Gastroesophageal sphincter (tissue), 4 donors: ENCODE data around the gene EIF1AX. TPM values are rescaled to one million over a fixed set of nuclear protein-coding genes. Genes with fewer than 3 reads are reported as not detected.
"Not testable (repeated sequence)": the region's sequence is repeated elsewhere in the genome, so short reads cannot be mapped to it uniquely, and the experiment has no call there.

Experiments used
- ATAC-seq: fragments of 150-250 bp; one replicate; pipeline ENCODE4 v1.9.1; 2016; ENCODE audit warnings: mild to moderate bottlenecking, moderate library complexity
- H3K27ac ChIP-seq, 4 donors: fragments of 200-600 bp; sonication (generic) in 3 of 4; 1 replicate in 3 of 4; 2 replicates in 1 of 4; pipeline ENCODE4 v1.5.1; 2016 to 2019
- H3K27me3 ChIP-seq: fragments of 200-600 bp; sonication (generic); one replicate; pipeline ENCODE4 v1.5.1; 2019
- H3K36me3 ChIP-seq, 2 donors: fragments of 200-600 bp; sonication (generic); one replicate each; pipeline ENCODE4 v1.5.1; 2019; ENCODE audit warnings: control low read depth in 1 of 2
- H3K4me1 ChIP-seq, 3 donors: fragments of 200-600 bp; sonication (generic); 1 replicate in 2 of 3; 2 replicates in 1 of 3; pipeline ENCODE4 v1.5.1; 2016 to 2019; ENCODE audit warnings: control low read depth in 2 of 3
- H3K4me3 ChIP-seq, 2 donors: fragments of 200-600 bp; sonication (generic); one replicate each; pipeline ENCODE4 v1.5.1; 2019; ENCODE audit warnings: mild to moderate bottlenecking in 1 of 2, moderate library complexity in 1 of 2
- H3K9me3 ChIP-seq, 3 donors: fragments of 200-600 bp; sonication (generic); one replicate each; pipeline ENCODE4 v1.5.1; 2017 to 2019; ENCODE audit warnings: control low read depth in 2 of 3
- EP300 ChIP-seq: sonication (generic); formaldehyde crosslinking; IDR thresholded peaks from one replicate; pipeline ENCODE4 v1.6.1; 2017; ENCODE audit warnings: antibody characterized with exemption, mild to moderate bottlenecking
- POLR2A ChIP-seq, 2 donors: fragments of 450-650 bp; IDR thresholded peaks; one replicate each; pipeline ENCODE4 v1.6.1; 2017; ENCODE audit warnings: antibody characterized with exemption in 2 of 2, mild to moderate bottlenecking in 2 of 2, moderate library complexity in 1 of 2
- POLR2AphosphoS5 ChIP-seq: sonication (generic); formaldehyde crosslinking; IDR thresholded peaks from one replicate; pipeline ENCODE4 v1.6.1; 2017; ENCODE audit warnings: antibody characterized with exemption
- WGBS, 2 donors: methylation state at CpG; one replicate each; pipeline ENCODE4 v1.1.5; 2018; ENCODE audit warnings: low coverage in 1 of 2; 5-methylcytosine and 5-hydroxymethylcytosine counted together
- total RNA-seq, 4 donors: library from RNA; depleted of rRNA; stranded (reverse); fragments of >200 nt; gene quantifications; one replicate each; pipeline ENCODE4 v1.1.0, GENCODE V29; 2016
- TF ChIP-seq, protein P1 (sequence below), 4 experiments: fragments of 200-600 bp in 2 of 4; fragments of 450-650 bp in 2 of 4; sonication (generic) in 1 of 4; IDR thresholded peaks; one replicate each; pipeline ENCODE4 v1.5.1; 2017 to 2019; ENCODE audit warnings: antibody characterized with exemption in 4 of 4, mild to moderate bottlenecking in 2 of 4, moderate library complexity in 2 of 4

Gene EIF1AX
- total RNA-seq, 4 donors from 2014 or later: 52.0 to 70.4 (median 53.4) TPM

DNA sequence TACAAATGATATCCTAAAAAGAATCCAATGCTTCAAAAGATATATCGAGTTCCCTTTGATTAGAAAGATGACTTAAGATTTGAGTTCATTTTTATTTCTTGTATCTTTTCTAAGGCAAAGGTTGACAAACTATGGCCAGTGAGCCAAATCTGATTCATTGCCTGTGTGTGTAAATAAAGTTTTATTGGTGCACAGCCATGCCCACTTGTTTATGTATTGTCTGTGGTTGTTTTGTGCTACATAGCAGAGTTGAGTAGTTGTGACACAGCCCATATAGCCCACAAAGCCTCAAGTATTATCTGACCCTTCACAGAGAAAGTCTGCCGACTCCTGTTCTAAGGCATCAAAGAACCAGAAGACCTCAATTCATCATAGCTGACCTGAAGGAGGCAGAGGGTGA, 32.2 kb upstream of the EIF1AX start:
- Histone ChIP-seq H3K4me1 (no peaks in the 10 kb centered on the region), H3K36me3 (peaks cover 0 to 72% of the 10 kb centered on the region in 2 donors), H3K9me3 (no peaks in the 10 kb centered on the region), H3K27ac (no peak overlapping the region), H3K27me3 (no peaks in the 10 kb centered on the region), H3K4me3 (no peak overlapping the region)
- WGBS, 2 donors: 74 to 80% methylated on average over 2 of the region's 2 CpGs
- TF ChIP-seq POLR2AphosphoS5: no peak
- TF ChIP-seq, protein P1, sequence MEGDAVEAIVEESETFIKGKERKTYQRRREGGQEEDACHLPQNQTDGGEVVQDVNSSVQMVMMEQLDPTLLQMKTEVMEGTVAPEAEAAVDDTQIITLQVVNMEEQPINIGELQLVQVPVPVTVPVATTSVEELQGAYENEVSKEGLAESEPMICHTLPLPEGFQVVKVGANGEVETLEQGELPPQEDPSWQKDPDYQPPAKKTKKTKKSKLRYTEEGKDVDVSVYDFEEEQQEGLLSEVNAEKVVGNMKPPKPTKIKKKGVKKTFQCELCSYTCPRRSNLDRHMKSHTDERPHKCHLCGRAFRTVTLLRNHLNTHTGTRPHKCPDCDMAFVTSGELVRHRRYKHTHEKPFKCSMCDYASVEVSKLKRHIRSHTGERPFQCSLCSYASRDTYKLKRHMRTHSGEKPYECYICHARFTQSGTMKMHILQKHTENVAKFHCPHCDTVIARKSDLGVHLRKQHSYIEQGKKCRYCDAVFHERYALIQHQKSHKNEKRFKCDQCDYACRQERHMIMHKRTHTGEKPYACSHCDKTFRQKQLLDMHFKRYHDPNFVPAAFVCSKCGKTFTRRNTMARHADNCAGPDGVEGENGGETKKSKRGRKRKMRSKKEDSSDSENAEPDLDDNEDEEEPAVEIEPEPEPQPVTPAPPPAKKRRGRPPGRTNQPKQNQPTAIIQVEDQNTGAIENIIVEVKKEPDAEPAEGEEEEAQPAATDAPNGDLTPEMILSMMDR (IDR thresholded peaks at IDR 0.05): no peak
- no peak for TF ChIP-seq POLR2A (IDR thresholded peaks at IDR 0.05)
- TF ChIP-seq EP300: no peak
- ATAC-seq: no peak

DNA sequence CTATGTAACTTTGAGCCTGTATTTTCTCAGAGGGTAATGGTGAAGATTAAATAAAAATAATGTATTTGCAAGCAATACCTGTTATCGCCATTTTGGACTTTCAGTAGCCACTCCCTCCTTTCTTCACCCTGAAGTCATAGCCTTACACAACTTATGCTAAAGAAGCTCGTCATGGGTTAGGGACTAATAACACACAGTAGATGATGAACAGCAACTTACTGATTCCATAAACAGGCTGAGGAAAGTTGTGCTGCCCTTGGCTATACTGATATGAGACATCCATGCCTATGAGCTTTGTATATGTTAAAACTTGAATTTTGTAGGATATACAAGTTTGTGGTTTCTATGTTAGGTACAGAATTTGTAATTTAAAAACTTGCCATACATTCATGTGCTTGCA, 31.7 kb upstream of the EIF1AX start:
- 78 to 90% methylated on average over 2 of the region's 2 CpGs for WGBS, 2 donors
- TF ChIP-seq EP300: no peak
- TF ChIP-seq POLR2A (IDR thresholded peaks at IDR 0.05): no peak
- TF ChIP-seq, protein P1 (IDR thresholded peaks at IDR 0.05): no peak
- TF ChIP-seq POLR2AphosphoS5: no peak

DNA sequence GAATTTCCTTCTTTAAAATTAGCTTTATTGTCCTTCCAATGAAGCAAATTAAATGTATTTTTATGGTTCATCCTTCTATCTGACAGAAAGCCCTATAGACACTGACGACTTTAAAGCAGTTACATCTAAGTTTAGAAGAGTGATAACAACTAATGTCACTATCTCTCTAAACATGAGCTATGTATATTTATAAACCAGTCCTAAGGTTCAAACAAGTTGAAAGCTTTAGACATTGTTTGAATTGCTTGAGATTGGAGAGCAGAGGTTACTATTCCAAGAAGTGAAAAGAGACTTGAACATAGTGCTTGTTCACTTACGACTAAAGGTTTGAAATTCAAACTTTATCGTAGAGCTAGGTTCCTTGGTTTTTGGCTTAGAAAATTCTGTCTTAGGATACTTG, 30.2 kb upstream of the EIF1AX start:
- H3K27ac ChIP-seq: no peak overlapping the region
- H3K4me1 ChIP-seq: no peaks in the 10 kb centered on the region
- peaks cover 0 to 81% of the 10 kb centered on the region in 2 donors for H3K36me3 ChIP-seq
- H3K27me3 ChIP-seq: no peaks in the 10 kb centered on the region
- ATAC-seq: no peak
- H3K9me3 ChIP-seq: no peaks in the 10 kb centered on the region
- 82 to 93% methylated on average over 3 of the region's 3 CpGs for WGBS, 2 donors
- H3K4me3 ChIP-seq: no peak overlapping the region
- TF ChIP-seq POLR2AphosphoS5 (no peak), EP300 (no peak), POLR2A (IDR thresholded peaks at IDR 0.05) (no peak)
- TF ChIP-seq, protein P1 (IDR thresholded peaks at IDR 0.05): no peak

More for the DNA sequence above, 31.7 kb upstream of the EIF1AX start:
- no peak for ATAC-seq
- no peak overlapping the region for H3K4me3 ChIP-seq
- H3K27me3 ChIP-seq: no peaks in the 10 kb centered on the region
- H3K36me3 ChIP-seq: peaks cover 0 to 75% of the 10 kb centered on the region in 2 donors
- no peaks in the 10 kb centered on the region for H3K9me3 ChIP-seq
- H3K4me1 ChIP-seq: no peaks in the 10 kb centered on the region
- no peak overlapping the region for H3K27ac ChIP-seq

DNA sequence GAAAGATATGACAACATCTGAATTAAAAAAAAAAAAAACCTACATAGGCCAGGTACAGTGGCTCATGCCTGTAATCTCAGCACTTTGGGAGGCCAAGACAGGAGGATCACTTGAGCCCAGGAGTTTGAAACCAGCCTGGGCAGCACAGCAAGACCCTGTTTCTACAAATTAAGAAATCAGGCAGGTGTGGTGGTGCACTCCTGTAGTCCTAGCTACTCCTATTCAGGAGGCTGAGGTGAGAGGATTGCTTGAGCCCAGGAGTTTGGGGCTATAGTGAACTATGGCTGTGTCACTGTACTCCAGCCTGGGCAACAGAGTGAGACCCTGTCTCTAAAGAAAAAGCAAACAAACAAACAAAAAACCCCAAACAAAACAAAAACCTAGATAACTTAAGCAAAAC, 20.9 kb upstream of the EIF1AX start:
- peaks cover 0 to 62% of the 10 kb centered on the region in 2 donors for H3K36me3 ChIP-seq
- not testable (repeated sequence) for H3K27me3 ChIP-seq, H3K27ac ChIP-seq, H3K4me1 ChIP-seq, H3K4me3 ChIP-seq, H3K9me3 ChIP-seq, ATAC-seq

DNA sequence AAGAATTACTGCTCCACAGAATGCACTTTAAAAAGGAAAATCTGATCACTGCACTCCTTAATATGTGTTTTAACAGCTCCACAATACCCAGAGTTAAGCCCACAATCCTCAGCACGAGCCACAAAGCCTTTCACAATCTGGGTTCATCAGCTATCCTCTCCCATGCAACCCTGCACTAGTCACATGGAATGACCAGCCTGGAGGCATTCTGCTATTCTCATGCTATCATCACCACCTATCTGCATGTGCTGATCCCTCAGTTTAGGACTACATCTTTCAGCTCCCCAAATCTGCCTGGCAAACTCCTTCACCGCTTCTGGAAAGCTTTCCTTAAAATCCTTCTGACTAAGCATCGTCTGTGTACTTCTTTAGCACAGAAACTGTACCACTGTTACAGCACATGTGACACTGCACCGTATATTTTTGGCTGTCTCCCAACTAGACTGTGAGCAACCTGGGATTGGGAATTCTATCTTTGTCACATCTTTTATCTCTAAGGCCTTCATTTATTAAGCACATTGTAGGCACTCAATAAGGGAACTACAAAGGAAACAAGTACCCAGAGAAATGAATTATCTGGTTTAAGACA, 18.3 kb upstream of the EIF1AX start:
- H3K36me3 ChIP-seq: peaks cover 0 to 73% of the 10 kb centered on the region in 2 donors
- H3K27ac ChIP-seq: no peak overlapping the region
- ATAC-seq: no peak
- H3K9me3 ChIP-seq: no peaks in the 10 kb centered on the region
- H3K27me3 ChIP-seq: no peaks in the 10 kb centered on the region
- no peaks in the 10 kb centered on the region for H3K4me1 ChIP-seq
- 73 to 92% methylated on average over 2 to 3 of the region's 4 CpGs for WGBS, 2 donors
- TF ChIP-seq, protein P1 (IDR thresholded peaks at IDR 0.05): no peak
- TF ChIP-seq POLR2AphosphoS5: no peak
- TF ChIP-seq EP300: no peak
- TF ChIP-seq POLR2A (IDR thresholded peaks at IDR 0.05): no peak
- no peak overlapping the region for H3K4me3 ChIP-seq
